HG02938 (cell line): ENCODE measurements around the gene ITPRID1.
A peak's percentile ranks its signal among the peaks of the same experiment; 100 is the strongest.
"Not testable (repeated sequence)": the region's sequence is repeated elsewhere in the genome, so short reads cannot be mapped to it uniquely, and the experiment has no call there.

Experiments
- ATAC-seq: cut with Tn5 transposase; IDR thresholded peaks from one replicate; pipeline ENCODE4 v1.9.1; 2021; ENCODE audit warnings: mild to moderate bottlenecking, moderate library complexity; ENCODE audit not compliant: unreplicated experiment

The ITPRID1 gene

GRCh38 chr7:31513790-31514189 is at the start of gene ITPRID1:
TSS of gene ITPRID1 (plus strand) at chr7:31514090. CDS start at chr7:31553025, 38,935 bp downstream.
- ATAC-seq = no peak

GRCh38 chr7:31464601-31465000 is 49.3 kb upstream of the ITPRID1 start:
- ATAC-seq = no peak

GRCh38 chr7:31465285-31465684 is 48.6 kb upstream of the ITPRID1 start:
- no peak for ATAC-seq

- no peak for ATAC-seq
Observed at GRCh38 chr7:31466036-31466435, 47.9 kb upstream of the ITPRID1 start.

- ATAC-seq = not testable (repeated sequence)
Observed at GRCh38 chr7:31470883-31471282, 43.0 kb upstream of the ITPRID1 start.

GRCh38 chr7:31475368-31475767 is 38.5 kb upstream of the ITPRID1 start:
- no peak for ATAC-seq

- no peak for ATAC-seq
Observed at GRCh38 chr7:31476073-31476745, 37.7 kb upstream of the ITPRID1 start.

GRCh38 chr7:31476941-31477677 is 36.8 kb upstream of the ITPRID1 start:
- ATAC-seq = no peak

- ATAC-seq = no peak
Observed at GRCh38 chr7:31478018-31478417, 35.9 kb upstream of the ITPRID1 start.

GRCh38 chr7:31478721-31479120 is 35.2 kb upstream of the ITPRID1 start:
- ATAC-seq = peak; percentile 85

GRCh38 chr7:31487071-31487470 is 26.8 kb upstream of the ITPRID1 start:
- ATAC-seq = no peak

GRCh38 chr7:31487476-31487875 is 26.4 kb upstream of the ITPRID1 start:
- ATAC-seq = no peak

- peak; percentile 94 for ATAC-seq
Observed at GRCh38 chr7:31488562-31489203, 25.2 kb upstream of the ITPRID1 start.

GRCh38 chr7:31490796-31491314 is 23.0 kb upstream of the ITPRID1 start:
- no peak for ATAC-seq

GRCh38 chr7:31492086-31492485 is 21.8 kb upstream of the ITPRID1 start:
- ATAC-seq = no peak

GRCh38 chr7:31493714-31494181 is 20.1 kb upstream of the ITPRID1 start:
- no peak for ATAC-seq

GRCh38 chr7:31494421-31494820 is 19.5 kb upstream of the ITPRID1 start:
- ATAC-seq = no peak

GRCh38 chr7:31495653-31496052 is 18.2 kb upstream of the ITPRID1 start:
- no peak for ATAC-seq

GRCh38 chr7:31497516-31497915 is 16.4 kb upstream of the ITPRID1 start:
- no peak for ATAC-seq

- no peak for ATAC-seq
Observed at GRCh38 chr7:31500656-31501055, 13.2 kb upstream of the ITPRID1 start.

- ATAC-seq = no peak
Observed at GRCh38 chr7:31508823-31509222, 5.1 kb upstream of the ITPRID1 start.

GRCh38 chr7:31512166-31512565 is 1.7 kb upstream of the ITPRID1 start:
- ATAC-seq = no peak
